KBM-7 (cell line): ENCODE data around the gene TGFB1.
"Not testable (repeated sequence)": the region's sequence is repeated elsewhere in the genome, so short reads cannot be mapped to it uniquely, and the experiment has no call there.

Source experiments
- DNase-seq: peaks from one replicate; pipeline ENCODE4 v3.0.0-alpha.2; 2015
- in situ Hi-C: fragments of 300-500 bp; cut with MboI; formaldehyde crosslinking; loops from 2 replicates; pipeline ENCODE4 v1.14.3; 2020; ENCODE audit warnings: low sequenced_read_pairs, low pct_unique_long_range_greater_than_20kb, mixed read lengths

The TGFB1 gene

GRCh38 chr19:41351339-41352245 lies 2.1 kb downstream of the TGFB1 start:
- DNase-seq, result peak; percentile 85

GRCh38 chr19:41350735-41351338 lies 2.9 kb downstream of the TGFB1 start:
- in situ Hi-C loops, result no loop called here

More at GRCh38 chr19:41351339-41352245, 2.1 kb downstream of the TGFB1 start:
- in situ Hi-C loops, result no loop called here

GRCh38 chr19:41346916-41347315 lies 6.8 kb downstream of the TGFB1 start:
- in situ Hi-C loops, DNase-seq: not testable (repeated sequence)

More at GRCh38 chr19:41350735-41351338, 2.9 kb downstream of the TGFB1 start:
- peak; percentile 54 for DNase-seq

GRCh38 chr19:41344162-41344561 lies 9.6 kb downstream of the TGFB1 start:
- in situ Hi-C loops, result no loop called here
- no peak for DNase-seq

GRCh38 chr19:41341669-41342490 lies 11.8 kb downstream of the TGFB1 start:
- DNase-seq, result no peak
- in situ Hi-C loops, result no loop called here

- in situ Hi-C loops, result no loop called here
- DNase-seq, result no peak
These were observed 13.8 kb downstream of the TGFB1 start for GRCh38 chr19:41339936-41340335.

GRCh38 chr19:41335467-41335866 lies 18.3 kb downstream of the TGFB1 start:
- DNase-seq, result no peak
- in situ Hi-C loops, result no loop called here

- DNase-seq, result peak; percentile 72
- in situ Hi-C loops, result no loop called here
These were observed 18.9 kb downstream of the TGFB1 start for GRCh38 chr19:41334793-41335192.

GRCh38 chr19:41332468-41332867 lies 21.3 kb downstream of the TGFB1 start:
- no peak for DNase-seq
- in situ Hi-C loops, result no loop called here

- no peak for DNase-seq
- in situ Hi-C loops, result no loop called here
These were observed 21.7 kb downstream of the TGFB1 start for GRCh38 chr19:41332000-41332399.

GRCh38 chr19:41330946-41331678 lies 22.6 kb downstream of the TGFB1 start:
- in situ Hi-C loops, result no loop called here
- DNase-seq, result no peak

- in situ Hi-C loops, result no loop called here
These were observed 23.2 kb downstream of the TGFB1 start for GRCh38 chr19:41330481-41330880.

GRCh38 chr19:41328842-41329225 lies 24.9 kb downstream of the TGFB1 start:
- in situ Hi-C loops, result no loop called here
- peak; percentile 81 for DNase-seq

More at GRCh38 chr19:41330481-41330880, 23.2 kb downstream of the TGFB1 start:
- no peak for DNase-seq

GRCh38 chr19:41328157-41328841 lies 25.4 kb downstream of the TGFB1 start:
- no peak for DNase-seq
- in situ Hi-C loops, result no loop called here

- DNase-seq, result peak; percentile 87
- in situ Hi-C loops, result no loop called here
These were observed 26.1 kb downstream of the TGFB1 start for GRCh38 chr19:41327576-41328156.

GRCh38 chr19:41327076-41327575 lies 26.6 kb downstream of the TGFB1 start:
- in situ Hi-C loops, result no loop called here
- DNase-seq, result no peak

GRCh38 chr19:41325947-41326706 lies 27.6 kb downstream of the TGFB1 start:
- in situ Hi-C loops, result no loop called here
- DNase-seq, result no peak
